IMR-90 (cell line): ENCODE data around the gene CADM2. TPM values are rescaled to one million over a fixed set of nuclear protein-coding genes. Genes with fewer than 3 reads are reported as not detected.

Experiments
- ATAC-seq: fragments of 200-7000 bp; cut with Tn5 transposase; 2 replicates; pipeline ENCODE4 v1.9.1; 2020; ENCODE audit warnings: low read depth, mild to moderate bottlenecking, moderate library complexity
- BruUV-seq: library from RNA; stranded (reverse); fragments of 400-500 nt; replicated peaks from 2 replicates; lab custom pipeline; 2021; lab: Mats Ljungman, UMichigan
- CTCF ChIA-PET: fragments of 300-600 bp; formaldehyde crosslinking; extraction: SDS; loops from one replicate; lab custom pipeline; 2021; ENCODE audit warnings: antibody characterized with exemption; lab: Yijun Ruan, JAX
- POLR2A ChIA-PET: fragments of 300-600 bp; sonication (Branson Sonifier 250); formaldehyde crosslinking; loops from one replicate; lab custom pipeline; 2022; ENCODE audit warnings: antibody characterized with exemption; ENCODE audit not compliant: unreplicated experiment; lab: Charles Lee
- DNase-seq: peaks from one replicate; pipeline ENCODE4 v3.0.0; 2013
- H2AFZ ChIP-seq: replicated peaks from 2 replicates; pipeline ENCODE3; 2013; ENCODE audit warnings: low read length, mild to moderate bottlenecking; ENCODE audit not compliant: poor library complexity
- H2AK5ac ChIP-seq: 2 replicates; pipeline ENCODE4 v1.6.1; 2013; ENCODE audit warnings: low read depth, low read length, inconsistent platforms
- H2AK9ac ChIP-seq: replicated peaks from 2 replicates; pipeline ENCODE3; 2013; ENCODE audit warnings: mild to moderate bottlenecking, low read depth, low read length, moderate library complexity; ENCODE audit not compliant: poor library complexity
- H2BK120ac ChIP-seq: 2 replicates; pipeline ENCODE4 v1.6.1; 2013; ENCODE audit warnings: low read depth, low read length, inconsistent platforms
- H2BK15ac ChIP-seq: 3 replicates; pipeline ENCODE4 v1.6.1; 2013; ENCODE audit warnings: low read depth, low read length, inconsistent platforms
- H2BK20ac ChIP-seq: 2 replicates; pipeline ENCODE4 v1.6.1; 2013; ENCODE audit warnings: low read depth, mild to moderate bottlenecking, inconsistent platforms, low read length, moderate library complexity
- H2BK5ac ChIP-seq: 2 replicates; pipeline ENCODE4 v1.6.1; 2013; ENCODE audit warnings: mild to moderate bottlenecking, low read depth, low read length, inconsistent platforms; ENCODE audit not compliant: poor library complexity, severe bottlenecking
- H3K14ac ChIP-seq: replicated peaks from 2 replicates; pipeline ENCODE4 v1.6.1; 2013; ENCODE audit warnings: low read depth, low read length, inconsistent platforms
- H3K18ac ChIP-seq: 2 replicates; pipeline ENCODE4 v1.6.1; 2013; ENCODE audit warnings: low read depth, low read length, control low read depth
- H3K23ac ChIP-seq: 2 replicates; pipeline ENCODE4 v1.6.1; 2013; ENCODE audit warnings: low read depth, low read length, inconsistent platforms
- H3K27ac ChIP-seq: 2 replicates; pipeline ENCODE4 v1.5.1; 2013; ENCODE audit warnings: mild to moderate bottlenecking, control low read depth, low read length; ENCODE audit not compliant: insufficient read depth
- H3K27me3 ChIP-seq: 2 replicates; pipeline ENCODE4 v1.6.1; 2013; ENCODE audit warnings: low read length; ENCODE audit not compliant: control insufficient read depth, insufficient read depth
- H3K36me3 ChIP-seq: 2 replicates; pipeline ENCODE4 v1.6.1; 2013; ENCODE audit warnings: low read length, mixed read lengths; ENCODE audit not compliant: control insufficient read depth, insufficient read depth
- H3K4ac ChIP-seq: 2 replicates; pipeline ENCODE4 v1.6.1; 2013; ENCODE audit warnings: low read depth, low read length, inconsistent platforms
- H3K4me1 ChIP-seq: 2 replicates; pipeline ENCODE4 v1.6.1; 2013; ENCODE audit warnings: low read length, mixed read lengths; ENCODE audit not compliant: control insufficient read depth, insufficient read depth
- H3K4me2 ChIP-seq: 2 replicates; pipeline ENCODE4 v1.6.1; 2013; ENCODE audit warnings: low read depth, mild to moderate bottlenecking, control low read depth, low read length, moderate library complexity
- H3K4me3 ChIP-seq: 2 replicates; pipeline ENCODE4 v1.5.1; 2013; ENCODE audit warnings: low read depth, mild to moderate bottlenecking, control low read depth, low read length, moderate library complexity; ENCODE audit not compliant: insufficient read depth
- H3K56ac ChIP-seq: 2 replicates; pipeline ENCODE4 v1.6.1; 2013; ENCODE audit warnings: low read length, inconsistent platforms; ENCODE audit not compliant: insufficient read depth; ENCODE audit errors: extremely low read depth
- H3K79me1 ChIP-seq, 2 experiments: 2 replicates each; pipeline ENCODE4 v1.6.1; 2013; ENCODE audit warnings: low read length in 2 of 2, inconsistent platforms in 1 of 2, low read depth in 1 of 2
- H3K9ac ChIP-seq: 2 replicates; pipeline ENCODE4 v1.6.1; 2013; ENCODE audit warnings: low read depth, low read length, control low read depth
- H3K9me1 ChIP-seq: 2 replicates; pipeline ENCODE4 v1.6.1; 2013; ENCODE audit warnings: low read length, inconsistent platforms; ENCODE audit not compliant: insufficient read depth
- H3K9me3 ChIP-seq: 2 replicates; pipeline ENCODE4 v1.6.1; 2013; ENCODE audit warnings: low read length; ENCODE audit not compliant: control insufficient read depth, insufficient read depth
- H4K20me1 ChIP-seq: 2 replicates; pipeline ENCODE4 v1.6.1; 2013; ENCODE audit warnings: low read length, inconsistent platforms; ENCODE audit not compliant: insufficient read depth
- H4K5ac ChIP-seq: 2 replicates; pipeline ENCODE4 v1.6.1; 2013; ENCODE audit warnings: mild to moderate bottlenecking, low read depth, low read length, control low read depth
- H4K8ac ChIP-seq, 2 experiments: 2 replicates each; pipeline ENCODE4 v1.6.1; 2013; ENCODE audit warnings: low read depth in 2 of 2, low read length in 2 of 2, control low read depth in 1 of 2, inconsistent platforms in 1 of 2
- H4K91ac ChIP-seq: 2 replicates; pipeline ENCODE4 v1.6.1; 2013; ENCODE audit warnings: low read depth, low read length, inconsistent platforms; ENCODE audit not compliant: insufficient read depth
- BHLHE40 ChIP-seq: fragments of 150-350 bp; IDR thresholded peaks from 2 replicates; pipeline ENCODE4 v1.6.1; 2016; ENCODE audit warnings: mild to moderate bottlenecking, low read depth, low read length
- CEBPB ChIP-seq: IDR thresholded peaks from 2 replicates; pipeline ENCODE4 v1.6.1; 2012; ENCODE audit warnings: low read depth, low read length, improper control_type of control experiment
- CHD1 ChIP-seq: IDR thresholded peaks from 2 replicates; pipeline ENCODE4 v1.6.1; 2012; ENCODE audit warnings: low read depth, low read length, improper control_type of control experiment
- NFE2L2 ChIP-seq: fragments of 150-350 bp; IDR thresholded peaks from 2 replicates; pipeline ENCODE4 v1.6.1; 2016; ENCODE audit warnings: low read depth, mild to moderate bottlenecking, low read length
- WGBS, 2 experiments: methylation state at CpG; one replicate each; pipeline versions ENCODE4 v1.1.5 to v1.1.7; 2013; ENCODE audit warnings: missing lambda C conversion rate in 2 of 2; ENCODE audit not compliant: insufficient read length in 1 of 2; ENCODE audit errors: extremely low coverage in 2 of 2; 5-methylcytosine and 5-hydroxymethylcytosine counted together
- dilution Hi-C: fragments of 300-500 bp; cut with HindIII; formaldehyde crosslinking; loops from one replicate; pipeline ENCODE4 v1.14.3; 2018; ENCODE audit warnings: low sequenced_read_pairs; ENCODE audit not compliant: unreplicated experiment
- in situ Hi-C: fragments of 300-500 bp; cut with MboI; formaldehyde crosslinking; loops from 3 replicates; pipeline ENCODE4 v1.14.3; 2019; ENCODE audit warnings: low sequenced_read_pairs, inconsistent platforms, mixed read lengths
- intact Hi-C: fragments of 100-400 bp; cut with micrococcal nuclease; formaldehyde crosslinking; loops from 2 replicates; pipeline ENCODE4 v1.10.0; 2022
- polyA plus RNA-seq, 3 experiments: library from polyadenylated mRNA; depleted of rRNA; stranded (reverse); fragments of >200 nt; gene quantifications; 2 replicates each; pipeline ENCODE4 v1.2.3, GENCODE V29; 2012; ENCODE audit warnings: low replicate concordance in 1 of 3
- total RNA-seq: library from RNA; depleted of rRNA; stranded (reverse); fragments of >200 nt; gene quantifications from 2 replicates; pipeline ENCODE4 v1.2.3, GENCODE V29; 2012
- TF ChIP-seq, protein P1 (sequence below): fragments of 150-350 bp; IDR thresholded peaks from 2 replicates; pipeline ENCODE4 v1.6.1; 2017; ENCODE audit warnings: mild to moderate bottlenecking, antibody characterized with exemption, low read length, low read depth

Gene CADM2
- total and polyA plus RNA-seq, 2 of the 4 experiments (the other 2 are of a cell fraction): not detected

DNA sequence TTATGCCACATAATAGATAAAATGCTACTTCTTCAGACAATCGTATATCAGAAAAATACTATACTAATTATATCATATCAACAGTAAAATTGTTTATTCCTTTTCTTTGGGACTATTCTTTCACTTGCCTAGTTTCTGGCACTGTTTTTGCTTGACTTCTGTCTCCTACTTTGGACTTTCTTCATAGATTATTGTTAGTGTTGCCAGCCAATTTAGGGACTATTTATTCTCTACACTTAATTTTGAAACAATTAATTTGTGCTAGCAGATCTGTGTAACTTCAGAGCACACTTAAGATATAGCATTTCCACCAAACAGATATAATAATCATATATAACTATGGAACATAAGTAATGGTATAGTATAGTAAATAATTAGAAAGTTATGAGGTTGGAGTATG is 305.6 kb downstream of the CADM2 start:
- ATAC-seq (no peak), DNase-seq (no peak)
- in situ Hi-C loops: no loop called here
- dilution Hi-C loops: no loop called here
- no CpG with 5 or more reads among the region's 1 CpG for WGBS, 2 experiments
- no peak overlapping the region for H3K56ac ChIP-seq
- no peak overlapping the region for H4K8ac ChIP-seq
- no peak overlapping the region for H3K14ac ChIP-seq
- H2BK15ac ChIP-seq: no peak overlapping the region
- TF ChIP-seq, protein P1, sequence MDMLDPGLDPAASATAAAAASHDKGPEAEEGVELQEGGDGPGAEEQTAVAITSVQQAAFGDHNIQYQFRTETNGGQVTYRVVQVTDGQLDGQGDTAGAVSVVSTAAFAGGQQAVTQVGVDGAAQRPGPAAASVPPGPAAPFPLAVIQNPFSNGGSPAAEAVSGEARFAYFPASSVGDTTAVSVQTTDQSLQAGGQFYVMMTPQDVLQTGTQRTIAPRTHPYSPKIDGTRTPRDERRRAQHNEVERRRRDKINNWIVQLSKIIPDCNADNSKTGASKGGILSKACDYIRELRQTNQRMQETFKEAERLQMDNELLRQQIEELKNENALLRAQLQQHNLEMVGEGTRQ: no peak
- no peak for TF ChIP-seq NFE2L2
- no peak for TF ChIP-seq CEBPB
- no peak for TF ChIP-seq BHLHE40
- no peak for TF ChIP-seq CHD1
- no peak overlapping the region for H3K9ac ChIP-seq
- no TSS peak for BruUV-seq
- H4K20me1 ChIP-seq: no peaks in the 10 kb centered on the region
- H2AK9ac ChIP-seq: no peak overlapping the region
- H3K27ac ChIP-seq: no peak overlapping the region
- intact Hi-C loops: no loop called here
- H3K4me1 ChIP-seq: no peaks in the 10 kb centered on the region
- H3K4me3 ChIP-seq: no peak overlapping the region
- H2AFZ ChIP-seq: no peak overlapping the region
- no peak overlapping the region for H3K4ac ChIP-seq
- H3K79me1 ChIP-seq: no peaks in the 10 kb centered on the region
- H2BK5ac ChIP-seq: no peak overlapping the region
- no peak overlapping the region for H4K5ac ChIP-seq
- no peaks in the 10 kb centered on the region for H3K9me1 ChIP-seq
- H3K23ac ChIP-seq: no peak overlapping the region
- H3K18ac ChIP-seq: no peak overlapping the region
- no peak overlapping the region for H2BK20ac ChIP-seq
- no peak overlapping the region for H3K4me2 ChIP-seq
- no peaks in the 10 kb centered on the region for H3K27me3 ChIP-seq
- H3K9me3 ChIP-seq: no peaks in the 10 kb centered on the region
- H2BK120ac ChIP-seq: no peak overlapping the region
- H4K91ac ChIP-seq: no peak overlapping the region
- POLR2A ChIA-PET: no interaction called here
- no peak overlapping the region for H2AK5ac ChIP-seq
- H3K36me3 ChIP-seq: no peaks in the 10 kb centered on the region
- CTCF ChIA-PET: no interaction called here
